ENCODE measurements around the gene WDR75. TPM values are rescaled to one million over a fixed set of nuclear protein-coding genes. Genes with fewer than 3 reads are reported as not detected.

The WDR75 gene
- total RNA-seq, 5 donors from 2014 or later (not counting 1 experiment from before 2014, with no cell fraction given), result 44.4 to 61.7 (median 49.7) TPM

GRCh38 chr2:189504238-189504637, 63.0 kb downstream of the WDR75 start:
- no CpG with 5 or more reads among the region's 5 CpGs for WGBS (ENCODE audit: insufficient coverage)
- no peak for ATAC-seq (replicated peaks in 1 of 4)
- CTCF ChIA-PET, result no interaction called here

GRCh38 chr2:189505492-189505891, 64.2 kb downstream of the WDR75 start:
- ATAC-seq (replicated peaks in 1 of 4), result no peak
- Mint-ChIP-seq H3K9me3 (peaks cover 0 to 7% (median 5%) of the 10 kb centered on the region in 3 donors), H3K4me3 (peak overlapping the region in 1 of 3 donors; percentile 20), H3K36me3 (no peaks in the 10 kb centered on the region), H3K4me1 (peaks cover 11 to 17% (median 13%) of the 10 kb centered on the region in 3 donors), H3K27ac (peak overlapping the region in 1 of 2 donors; percentile 1), H3K27me3 (no peaks in the 10 kb centered on the region)
- H3K27me3 ChIP-seq (replicated peaks in 1 of 2; ENCODE audit: control insufficient read depth in 2 of 2, extremely low read depth in 1 of 2, insufficient read depth in 2 of 2, low read length in 1 of 2), result no peaks in the 10 kb centered on the region
- ChIA-PET POLR2A (no interaction called here), CTCF (no interaction called here)
- H3K36me3 ChIP-seq (ENCODE audit: control insufficient read depth in 2 of 2, extremely low read depth in 1 of 2, insufficient read depth in 1 of 2, low read length in 1 of 2), result no peaks in the 10 kb centered on the region
- no peak overlapping the region for H3K27ac ChIP-seq (ENCODE audit: low read length)
- H3K4me3 ChIP-seq (ENCODE audit: control insufficient read depth in 1 of 2, extremely low read depth in 1 of 2, low read length in 1 of 2), result no peak overlapping the region
- 75% methylated on average over 2 of the region's 2 CpGs for WGBS (ENCODE audit: insufficient coverage)
- no peaks in the 10 kb centered on the region for H3K9me3 ChIP-seq
- peaks cover 3 to 5% of the 10 kb centered on the region in 2 experiments for H3K4me1 ChIP-seq (ENCODE audit: control insufficient read depth in 1 of 2, extremely low read depth in 1 of 2, insufficient read depth in 2 of 2, low read length in 2 of 2)
- DNase-seq, result no peak

More at GRCh38 chr2:189504238-189504637, 63.0 kb downstream of the WDR75 start:
- POLR2A ChIA-PET, result no interaction called here
- no peak overlapping the region for H3K27ac Mint-ChIP-seq
- Histone ChIP-seq H3K4me1 (ENCODE audit: control insufficient read depth in 1 of 2, extremely low read depth in 1 of 2, insufficient read depth in 2 of 2, low read length in 2 of 2) (peaks cover 3 to 5% of the 10 kb centered on the region in 2 experiments), H3K27ac (ENCODE audit: low read length) (no peak overlapping the region), H3K9me3 (no peaks in the 10 kb centered on the region), H3K4me3 (ENCODE audit: control insufficient read depth in 1 of 2, extremely low read depth in 1 of 2, low read length in 1 of 2) (no peak overlapping the region), H3K27me3 (replicated peaks in 1 of 2; ENCODE audit: control insufficient read depth in 2 of 2, extremely low read depth in 1 of 2, insufficient read depth in 2 of 2, low read length in 1 of 2) (no peaks in the 10 kb centered on the region), H3K36me3 (ENCODE audit: control insufficient read depth in 2 of 2, extremely low read depth in 1 of 2, insufficient read depth in 1 of 2, low read length in 1 of 2) (no peaks in the 10 kb centered on the region)
- H3K27me3 Mint-ChIP-seq, result no peaks in the 10 kb centered on the region
- peaks cover 0 to 6% (median 3%) of the 10 kb centered on the region in 3 donors for H3K9me3 Mint-ChIP-seq
- no peak overlapping the region for H3K4me3 Mint-ChIP-seq
- H3K36me3 Mint-ChIP-seq, result no peaks in the 10 kb centered on the region
- DNase-seq, result no peak
- peaks cover 11 to 17% (median 13%) of the 10 kb centered on the region in 3 donors for H3K4me1 Mint-ChIP-seq

GRCh38 chr2:189506514-189506976, 65.3 kb downstream of the WDR75 start:
- no peaks in the 10 kb centered on the region for H3K27me3 ChIP-seq (replicated peaks in 1 of 2; ENCODE audit: control insufficient read depth in 2 of 2, extremely low read depth in 1 of 2, insufficient read depth in 2 of 2, low read length in 1 of 2)
- H3K27me3 Mint-ChIP-seq, result no peaks in the 10 kb centered on the region
- H3K9me3 ChIP-seq, result no peaks in the 10 kb centered on the region
- peaks cover 11 to 17% (median 13%) of the 10 kb centered on the region in 3 donors for H3K4me1 Mint-ChIP-seq
- ATAC-seq (replicated peaks in 1 of 4), result no peak
- H3K36me3 ChIP-seq (ENCODE audit: control insufficient read depth in 2 of 2, extremely low read depth in 1 of 2, insufficient read depth in 1 of 2, low read length in 1 of 2), result no peaks in the 10 kb centered on the region
- H3K4me3 ChIP-seq (ENCODE audit: control insufficient read depth in 1 of 2, extremely low read depth in 1 of 2, low read length in 1 of 2), result no peak overlapping the region
- no peak for DNase-seq
- POLR2A ChIA-PET, result interaction anchor here in 1 of 2 donors (0.6 to 0.7 kb wide), 2 partner anchors 32 to 251 kb away, joined by 3 read pairs; no protein-coding TSS in a partner anchor
- no CpG with 5 or more reads among the region's 3 CpGs for WGBS (ENCODE audit: insufficient coverage)
- H3K9me3 Mint-ChIP-seq, result peaks cover 0 to 7% (median 5%) of the 10 kb centered on the region in 3 donors
- H3K27ac Mint-ChIP-seq, result no peak overlapping the region
- H3K4me3 Mint-ChIP-seq, result no peak overlapping the region
- no peaks in the 10 kb centered on the region for H3K36me3 Mint-ChIP-seq
- CTCF ChIA-PET, result interaction anchor here in 1 of 2 donors (0.9 kb wide), 1 partner anchor 14 kb away, joined by 3 read pairs; no protein-coding TSS in a partner anchor
- H3K27ac ChIP-seq (ENCODE audit: low read length), result no peak overlapping the region
- peaks cover 3 to 5% of the 10 kb centered on the region in 2 experiments for H3K4me1 ChIP-seq (ENCODE audit: control insufficient read depth in 1 of 2, extremely low read depth in 1 of 2, insufficient read depth in 2 of 2, low read length in 2 of 2)

GRCh38 chr2:189511210-189511959, 70.1 kb downstream of the WDR75 start:
- peaks cover 0 to 4% of the 10 kb centered on the region in 2 donors for H3K27me3 Mint-ChIP-seq
- no peak overlapping the region for H3K4me3 ChIP-seq (ENCODE audit: control insufficient read depth in 1 of 2, extremely low read depth in 1 of 2, low read length in 1 of 2)
- WGBS (ENCODE audit: insufficient coverage), result no CpG with 5 or more reads among the region's 2 CpGs
- DNase-seq (no peak), ATAC-seq (replicated peaks in 1 of 4) (no peak)
- H3K4me3 Mint-ChIP-seq, result no peak overlapping the region
- H3K9me3 ChIP-seq, result no peaks in the 10 kb centered on the region
- ChIA-PET POLR2A (no interaction called here), CTCF (no interaction called here)
- no peak overlapping the region for H3K27ac Mint-ChIP-seq
- H3K9me3 Mint-ChIP-seq, result peaks cover 0 to 7% (median 5%) of the 10 kb centered on the region in 3 donors
- H3K36me3 ChIP-seq (ENCODE audit: control insufficient read depth in 2 of 2, extremely low read depth in 1 of 2, insufficient read depth in 1 of 2, low read length in 1 of 2), result no peaks in the 10 kb centered on the region
- H3K27me3 ChIP-seq (replicated peaks in 1 of 2; ENCODE audit: control insufficient read depth in 2 of 2, extremely low read depth in 1 of 2, insufficient read depth in 2 of 2, low read length in 1 of 2), result no peaks in the 10 kb centered on the region
- no peaks in the 10 kb centered on the region for H3K4me1 ChIP-seq (ENCODE audit: control insufficient read depth in 1 of 2, extremely low read depth in 1 of 2, insufficient read depth in 2 of 2, low read length in 2 of 2)
- peaks cover 0 to 1% (median 0%) of the 10 kb centered on the region in 3 donors for H3K4me1 Mint-ChIP-seq
- H3K27ac ChIP-seq (ENCODE audit: low read length), result no peak overlapping the region
- H3K36me3 Mint-ChIP-seq, result no peaks in the 10 kb centered on the region

GRCh38 chr2:189511960-189512319, 70.7 kb downstream of the WDR75 start:
- ChIA-PET POLR2A (no interaction called here), CTCF (no interaction called here)
- Histone ChIP-seq H3K9me3 (no peaks in the 10 kb centered on the region), H3K27me3 (replicated peaks in 1 of 2; ENCODE audit: control insufficient read depth in 2 of 2, extremely low read depth in 1 of 2, insufficient read depth in 2 of 2, low read length in 1 of 2) (no peaks in the 10 kb centered on the region), H3K4me1 (ENCODE audit: control insufficient read depth in 1 of 2, extremely low read depth in 1 of 2, insufficient read depth in 2 of 2, low read length in 2 of 2) (no peaks in the 10 kb centered on the region), H3K27ac (ENCODE audit: low read length) (no peak overlapping the region), H3K4me3 (ENCODE audit: control insufficient read depth in 1 of 2, extremely low read depth in 1 of 2, low read length in 1 of 2) (no peak overlapping the region), H3K36me3 (ENCODE audit: control insufficient read depth in 2 of 2, extremely low read depth in 1 of 2, insufficient read depth in 1 of 2, low read length in 1 of 2) (no peaks in the 10 kb centered on the region)
- Mint-ChIP-seq H3K27ac (no peak overlapping the region), H3K4me1 (no peaks in the 10 kb centered on the region), H3K36me3 (no peaks in the 10 kb centered on the region), H3K27me3 (peaks cover 0 to 4% of the 10 kb centered on the region in 2 donors), H3K9me3 (peaks cover 0 to 7% (median 5%) of the 10 kb centered on the region in 3 donors), H3K4me3 (no peak overlapping the region)
- DNase-seq (no peak), ATAC-seq (replicated peaks in 1 of 4) (no peak)

GRCh38 chr2:189512879-189513278, 71.6 kb downstream of the WDR75 start:
- no peaks in the 10 kb centered on the region for H3K36me3 ChIP-seq (ENCODE audit: control insufficient read depth in 2 of 2, extremely low read depth in 1 of 2, insufficient read depth in 1 of 2, low read length in 1 of 2)
- DNase-seq (no peak), ATAC-seq (replicated peaks in 1 of 4) (no peak)
- ChIA-PET CTCF (no interaction called here), POLR2A (no interaction called here)
- H3K4me3 ChIP-seq (ENCODE audit: control insufficient read depth in 1 of 2, extremely low read depth in 1 of 2, low read length in 1 of 2), result no peak overlapping the region
- Mint-ChIP-seq H3K4me1 (no peaks in the 10 kb centered on the region), H3K4me3 (no peak overlapping the region), H3K36me3 (no peaks in the 10 kb centered on the region), H3K27me3 (peaks cover 0 to 4% of the 10 kb centered on the region in 2 donors), H3K9me3 (peaks cover 0 to 13% (median 10%) of the 10 kb centered on the region in 3 donors), H3K27ac (no peak overlapping the region)
- H3K27me3 ChIP-seq (replicated peaks in 1 of 2; ENCODE audit: control insufficient read depth in 2 of 2, extremely low read depth in 1 of 2, insufficient read depth in 2 of 2, low read length in 1 of 2), result no peaks in the 10 kb centered on the region
- no peak overlapping the region for H3K27ac ChIP-seq (ENCODE audit: low read length)
- WGBS (ENCODE audit: insufficient coverage), result 94% methylated on average over 2 of the region's 3 CpGs
- no peaks in the 10 kb centered on the region for H3K4me1 ChIP-seq (ENCODE audit: control insufficient read depth in 1 of 2, extremely low read depth in 1 of 2, insufficient read depth in 2 of 2, low read length in 2 of 2)
- no peaks in the 10 kb centered on the region for H3K9me3 ChIP-seq

All from T-cell (primary cell).